MM.1S (cell line): ENCODE data around the gene PLA2G15.

Source experiments
- DNase-seq: peaks from one replicate; pipeline ENCODE4 v3.0.0-alpha.2; 2015
- H2AFZ ChIP-seq: fragments of 300-600 bp; sonication (generic); 2 replicates; pipeline ENCODE4 v1.6.0; 2016; ENCODE audit warnings: antibody characterized with exemption, low read length
- H3F3A ChIP-seq: fragments of 300-600 bp; sonication (generic); 2 replicates; pipeline ENCODE4 v1.6.1; 2016; ENCODE audit warnings: mild to moderate bottlenecking, antibody characterized with exemption, low read length, moderate library complexity, mixed read lengths; ENCODE audit not compliant: insufficient read depth
- H3K27ac ChIP-seq: fragments of 300-600 bp; sonication (generic); 2 replicates; pipeline ENCODE4 v1.5.1; 2016; ENCODE audit warnings: mild to moderate bottlenecking, low read length
- H3K27me3 ChIP-seq: fragments of 300-600 bp; sonication (generic); replicated peaks from 2 replicates; pipeline ENCODE4 v1.6.0; 2016; ENCODE audit warnings: low read length; ENCODE audit not compliant: insufficient read depth
- H3K36me3 ChIP-seq: fragments of 300-600 bp; sonication (generic); replicated peaks from 2 replicates; pipeline ENCODE4 v1.6.1; 2016; ENCODE audit warnings: mild to moderate bottlenecking, low read length, mixed read lengths; ENCODE audit not compliant: insufficient read depth
- H3K4me1 ChIP-seq: fragments of 300-600 bp; sonication (generic); 2 replicates; pipeline ENCODE4 v1.6.1; 2016; ENCODE audit warnings: low read length, mixed read lengths
- H3K4me2 ChIP-seq: fragments of 300-600 bp; sonication (generic); 2 replicates; pipeline ENCODE4 v1.6.0; 2016; ENCODE audit warnings: low read depth, low read length
- H3K4me3 ChIP-seq: fragments of 300-600 bp; sonication (generic); 2 replicates; pipeline ENCODE4 v1.5.1; 2016; ENCODE audit warnings: low read length, mixed read lengths
- H3K79me2 ChIP-seq: fragments of 300-600 bp; sonication (generic); 2 replicates; pipeline ENCODE4 v1.6.1; 2016; ENCODE audit warnings: mixed run types, low read length, mixed read lengths
- H3K9ac ChIP-seq: fragments of 300-600 bp; sonication (generic); 2 replicates; pipeline ENCODE4 v1.6.1; 2016; ENCODE audit warnings: low read length, mixed read lengths
- H3K9me2 ChIP-seq: fragments of 300-600 bp; sonication (generic); replicated peaks from 2 replicates; pipeline ENCODE4 v1.6.1; 2016; ENCODE audit warnings: mild to moderate bottlenecking, low read length, mixed read lengths; ENCODE audit not compliant: insufficient read depth
- H3K9me3 ChIP-seq: fragments of 300-600 bp; sonication (generic); replicated peaks from 2 replicates; pipeline ENCODE4 v1.6.1; 2016; ENCODE audit warnings: mild to moderate bottlenecking, low read length, mixed read lengths; ENCODE audit not compliant: insufficient read depth
- H4K20me1 ChIP-seq: fragments of 300-600 bp; sonication (generic); 2 replicates; pipeline ENCODE4 v1.6.1; 2016; ENCODE audit warnings: mild to moderate bottlenecking, low read length, moderate library complexity, mixed read lengths; ENCODE audit not compliant: insufficient read depth
- CTCF ChIP-seq: fragments of 300-600 bp; sonication (generic); IDR thresholded peaks from 2 replicates; pipeline ENCODE4 v1.5.1; 2016; ENCODE audit warnings: antibody characterized with exemption, low read length, mixed read lengths
- EZH2 ChIP-seq: fragments of 300-600 bp; sonication (generic); optimal IDR thresholded peaks from 2 replicates; pipeline ENCODE3; 2017; ENCODE audit warnings: low read depth, mild to moderate bottlenecking, antibody characterized with exemption, low read length, mixed read lengths
- EZH2phosphoT487 ChIP-seq: fragments of 300-600 bp; sonication (generic); IDR thresholded peaks from 2 replicates; pipeline ENCODE4 v1.6.1; 2018; ENCODE audit warnings: antibody characterized with exemption, low read length

Gene PLA2G15

DNA sequence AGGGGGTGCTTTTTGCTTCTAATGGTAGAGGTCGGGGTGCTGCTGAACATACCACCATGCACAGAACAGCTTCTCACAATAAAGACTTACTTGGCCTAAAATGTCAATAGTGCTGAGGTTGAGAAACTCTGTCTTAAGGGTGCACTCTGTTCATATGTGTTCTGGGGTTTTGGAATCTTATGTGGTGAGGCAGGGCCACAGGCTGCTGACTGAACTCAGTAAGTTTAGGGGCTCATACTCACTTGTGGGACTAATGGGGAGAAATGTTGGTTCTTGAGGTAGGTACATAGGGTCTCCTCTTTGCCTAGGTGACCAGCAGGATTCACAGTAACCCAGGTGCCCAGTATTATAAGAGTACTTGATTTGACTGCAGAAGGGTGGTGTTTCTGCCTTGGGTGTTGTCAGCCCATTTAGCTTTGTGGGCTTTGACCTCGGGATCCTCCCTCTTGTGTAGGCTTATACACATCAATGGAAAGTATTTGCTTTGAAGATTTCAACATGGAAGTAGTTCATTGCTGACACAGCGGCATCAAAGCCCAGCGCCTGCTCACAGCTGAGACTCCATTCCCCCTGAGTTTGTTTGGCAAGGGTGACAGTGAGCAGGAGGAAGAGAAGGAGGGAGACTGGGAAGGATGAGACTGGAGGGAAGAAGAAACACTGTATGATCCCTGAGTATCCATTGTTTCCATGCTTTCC is 36.3 kb downstream of the PLA2G15 start:
- H3K27ac ChIP-seq, result peak overlapping the region; percentile 94; the same call in 1 of the 2 replicates
- H2AFZ ChIP-seq, result no peak overlapping the region
- H3K4me1 ChIP-seq, result peaks cover 65% of the 10 kb centered on the region
- H3K9me2 ChIP-seq, result no peaks in the 10 kb centered on the region
- no peak for TF ChIP-seq CTCF
- no peak for TF ChIP-seq EZH2phosphoT487
- TF ChIP-seq EZH2, result no peak
- DNase-seq, result no peak
- no peak overlapping the region for H3K4me3 ChIP-seq
- no peak overlapping the region for H3K9ac ChIP-seq
- H3K27me3 ChIP-seq, result no peaks in the 10 kb centered on the region
- H3K4me2 ChIP-seq, result peak overlapping the region; percentile 98; the same call in 1 of the 2 replicates
- no peaks in the 10 kb centered on the region for H4K20me1 ChIP-seq
- no peaks in the 10 kb centered on the region for H3K9me3 ChIP-seq
- H3F3A ChIP-seq, result peaks cover 55% of the 10 kb centered on the region
- H3K36me3 ChIP-seq, result no peaks in the 10 kb centered on the region
- peaks cover 69% of the 10 kb centered on the region for H3K79me2 ChIP-seq

GRCh38 chr16:68282064-68282452 is 36.9 kb downstream of the PLA2G15 start:
- H4K20me1 ChIP-seq, result no peaks in the 10 kb centered on the region
- H3K27me3 ChIP-seq, result no peaks in the 10 kb centered on the region
- no peaks in the 10 kb centered on the region for H3K36me3 ChIP-seq
- H3K4me1 ChIP-seq, result peaks cover 64% of the 10 kb centered on the region
- peaks cover 69% of the 10 kb centered on the region for H3K79me2 ChIP-seq
- no peak overlapping the region for H3K9ac ChIP-seq
- H3F3A ChIP-seq, result peaks cover 52% of the 10 kb centered on the region
- peak overlapping the region; percentile 94; the same call in 1 of the 2 replicates for H3K27ac ChIP-seq
- peak overlapping the region; percentile 98 for H3K4me2 ChIP-seq
- H3K9me3 ChIP-seq, result no peaks in the 10 kb centered on the region
- DNase-seq, result no peak
- H3K4me3 ChIP-seq, result no peak overlapping the region
- H3K9me2 ChIP-seq, result no peaks in the 10 kb centered on the region
- TF ChIP-seq EZH2phosphoT487 (no peak), CTCF (no peak), EZH2 (no peak)
- H2AFZ ChIP-seq, result no peak overlapping the region

GRCh38 chr16:68283346-68283745 is 38.2 kb downstream of the PLA2G15 start:
- H3K27me3 ChIP-seq, result no peaks in the 10 kb centered on the region
- H3K36me3 ChIP-seq, result 0 out of 2 replicates have a peak, but pooled peaks cover 9% of the 10 kb centered on the region
- H2AFZ ChIP-seq, result no peak overlapping the region
- peaks cover 52% of the 10 kb centered on the region for H3F3A ChIP-seq
- H3K4me2 ChIP-seq, result peak overlapping the region; percentile 98
- TF ChIP-seq CTCF (no peak), EZH2phosphoT487 (no peak), EZH2 (no peak)
- H3K9me2 ChIP-seq, result no peaks in the 10 kb centered on the region
- peak overlapping the region; percentile 94 for H3K27ac ChIP-seq
- peak overlapping the region; percentile 30 for H3K4me3 ChIP-seq
- DNase-seq, result no peak
- no peaks in the 10 kb centered on the region for H4K20me1 ChIP-seq
- H3K9me3 ChIP-seq, result no peaks in the 10 kb centered on the region
- H3K79me2 ChIP-seq, result peaks cover 73% of the 10 kb centered on the region
- H3K4me1 ChIP-seq, result peaks cover 70% of the 10 kb centered on the region
- H3K9ac ChIP-seq, result peak overlapping the region; percentile 56
